ENCODE data around the gene CATSPERD.

DNA sequence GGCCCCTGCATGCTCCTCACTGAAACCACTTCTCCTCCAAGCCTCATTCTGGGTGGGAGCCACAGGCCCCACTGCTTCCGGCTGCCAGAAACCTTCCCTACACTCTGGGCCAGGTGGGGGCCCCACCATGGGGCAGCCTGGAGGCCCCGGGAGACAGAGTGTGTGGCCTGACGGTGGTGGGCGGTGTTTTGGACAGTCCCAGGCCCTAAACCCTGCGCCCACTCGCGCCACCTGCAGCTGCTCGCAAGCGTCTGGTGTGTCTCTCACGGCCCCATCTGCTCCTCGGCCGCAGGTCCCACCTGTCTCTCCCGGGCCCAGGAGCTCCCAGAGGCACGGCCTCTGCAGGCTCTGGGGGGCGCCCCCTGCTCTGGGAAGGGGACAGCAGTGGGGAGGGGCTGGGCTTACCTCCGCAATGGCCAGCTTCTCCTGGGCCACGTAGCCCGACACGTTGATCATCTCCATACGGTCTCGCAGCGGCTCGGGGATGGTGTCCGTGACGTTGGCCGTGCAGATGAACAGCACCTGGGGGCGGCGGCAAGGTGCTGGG lies 24.7 kb upstream of the CATSPERD start:
- TF ChIP-seq, protein P1, sequence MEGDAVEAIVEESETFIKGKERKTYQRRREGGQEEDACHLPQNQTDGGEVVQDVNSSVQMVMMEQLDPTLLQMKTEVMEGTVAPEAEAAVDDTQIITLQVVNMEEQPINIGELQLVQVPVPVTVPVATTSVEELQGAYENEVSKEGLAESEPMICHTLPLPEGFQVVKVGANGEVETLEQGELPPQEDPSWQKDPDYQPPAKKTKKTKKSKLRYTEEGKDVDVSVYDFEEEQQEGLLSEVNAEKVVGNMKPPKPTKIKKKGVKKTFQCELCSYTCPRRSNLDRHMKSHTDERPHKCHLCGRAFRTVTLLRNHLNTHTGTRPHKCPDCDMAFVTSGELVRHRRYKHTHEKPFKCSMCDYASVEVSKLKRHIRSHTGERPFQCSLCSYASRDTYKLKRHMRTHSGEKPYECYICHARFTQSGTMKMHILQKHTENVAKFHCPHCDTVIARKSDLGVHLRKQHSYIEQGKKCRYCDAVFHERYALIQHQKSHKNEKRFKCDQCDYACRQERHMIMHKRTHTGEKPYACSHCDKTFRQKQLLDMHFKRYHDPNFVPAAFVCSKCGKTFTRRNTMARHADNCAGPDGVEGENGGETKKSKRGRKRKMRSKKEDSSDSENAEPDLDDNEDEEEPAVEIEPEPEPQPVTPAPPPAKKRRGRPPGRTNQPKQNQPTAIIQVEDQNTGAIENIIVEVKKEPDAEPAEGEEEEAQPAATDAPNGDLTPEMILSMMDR (IDR thresholded peaks at IDR 0.05; ENCODE audit: low read depth, low read length), result no peak
- no peak for TF ChIP-seq POLR2A (IDR thresholded peaks at IDR 0.05; ENCODE audit: extremely low read depth, insufficient read length)
- TF ChIP-seq, protein P2, sequence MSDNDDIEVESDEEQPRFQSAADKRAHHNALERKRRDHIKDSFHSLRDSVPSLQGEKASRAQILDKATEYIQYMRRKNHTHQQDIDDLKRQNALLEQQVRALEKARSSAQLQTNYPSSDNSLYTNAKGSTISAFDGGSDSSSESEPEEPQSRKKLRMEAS (IDR thresholded peaks at IDR 0.05; ENCODE audit: low read depth, low read length), result no peak
